Thoracic aorta (tissue), 2 donors: Measurements from ENCODE around the gene ZFAND3. TPM values are rescaled to one million over a fixed set of nuclear protein-coding genes. Genes with fewer than 3 reads are reported as not detected.

Experiments
- ATAC-seq: fragments of 150-250 bp; one replicate; pipeline ENCODE4 v1.8.0; 2017; ENCODE audit warnings: low read depth; ENCODE audit not compliant: insufficient number of reproducible peaks, low FRiP score
- DNase-seq: peaks from one replicate; pipeline ENCODE4 v3.0.0-alpha.2; 2020; ENCODE audit warnings: low spot score
- H3K27ac ChIP-seq, 2 donors: fragments of 200-600 bp; sonication (generic); 1 replicate in 1 of 2; 2 replicates in 1 of 2; pipeline ENCODE4 v1.5.1; 2016; ENCODE audit warnings: mild to moderate bottlenecking in 2 of 2, moderate library complexity in 2 of 2
- H3K27me3 ChIP-seq: fragments of 200-600 bp; sonication (generic); replicated peaks from 2 replicates; pipeline ENCODE4 v1.6.0; 2016; ENCODE audit warnings: mild to moderate bottlenecking; ENCODE audit not compliant: insufficient read depth
- H3K36me3 ChIP-seq: fragments of 200-600 bp; sonication (generic); one replicate; pipeline ENCODE4 v1.5.1; 2016
- H3K4me1 ChIP-seq, 2 donors: fragments of 200-600 bp; sonication (generic); 1 replicate in 1 of 2; 2 replicates in 1 of 2; pipeline versions ENCODE4 v1.5.1 to v1.6.0; 2016; ENCODE audit warnings: low read depth in 2 of 2, mild to moderate bottlenecking in 1 of 2; ENCODE audit not compliant: control insufficient read depth in 1 of 2
- H3K4me3 ChIP-seq: fragments of 200-600 bp; sonication (generic); 2 replicates; pipeline ENCODE4 v1.5.1; 2016; ENCODE audit warnings: mild to moderate bottlenecking
- H3K9me3 ChIP-seq: fragments of 200-600 bp; sonication (generic); 2 replicates; pipeline ENCODE4 v1.5.1; 2016
- CTCF ChIP-seq: fragments of 200-600 bp; sonication (generic); IDR thresholded peaks from one replicate; pipeline ENCODE4 v1.5.1; 2019; ENCODE audit warnings: antibody characterized with exemption
- total RNA-seq, 2 donors: library from RNA; depleted of rRNA; stranded (reverse); fragments of >200 nt; gene quantifications; one replicate each; pipeline versions ENCODE4 v1.1.0 to v1.2.3, GENCODE V29; 2016

ZFAND3 gene
- total RNA-seq, 2 donors from 2014 or later: 45.4 to 56.2 TPM

DNA sequence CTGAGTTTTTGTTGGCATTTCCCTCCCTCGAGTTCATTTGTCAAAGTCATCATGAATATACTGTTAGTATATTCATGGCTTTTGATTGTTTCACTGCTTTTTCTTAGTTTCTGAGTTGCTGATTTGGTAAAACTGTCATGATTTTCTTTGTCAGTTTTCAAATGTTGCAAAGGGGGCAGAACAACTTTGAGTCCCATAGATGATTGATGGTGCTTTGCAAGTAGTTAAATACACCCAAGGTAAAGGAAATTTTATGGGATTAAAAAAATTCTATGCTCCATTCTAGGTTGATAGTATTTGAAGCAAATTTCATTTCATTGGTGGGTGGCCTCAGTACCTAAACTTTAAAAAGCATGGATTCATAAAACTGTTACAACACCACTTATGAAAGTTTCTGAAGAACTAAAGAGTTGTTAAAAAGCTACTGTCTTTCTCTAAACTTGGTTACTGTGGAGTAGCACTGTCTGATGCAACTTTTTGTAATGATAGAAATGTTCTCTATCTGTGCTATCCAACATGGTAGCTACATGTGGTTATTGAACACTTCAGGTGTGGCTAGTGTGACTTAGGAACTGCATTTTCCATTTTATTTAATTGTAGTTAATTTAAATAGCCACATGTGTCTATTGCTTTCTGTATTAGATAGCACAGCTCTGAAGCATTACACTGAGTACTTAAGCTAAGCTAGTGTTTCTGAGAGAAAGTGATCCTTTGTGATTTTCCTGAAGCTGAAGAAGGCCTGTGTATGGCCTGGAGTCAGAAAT, 153.6 kb downstream of the ZFAND3 start:
- peaks cover 3% of the 10 kb centered on the region for H3K9me3 ChIP-seq
- DNase-seq: no peak
- TF ChIP-seq CTCF: no peak
- H3K4me3 ChIP-seq: no peak overlapping the region
- no peaks in the 10 kb centered on the region for H3K36me3 ChIP-seq
- ATAC-seq: no peak
- no peak overlapping the region for H3K27ac ChIP-seq
- peaks cover 0 to 27% of the 10 kb centered on the region in 2 donors for H3K4me1 ChIP-seq
- H3K27me3 ChIP-seq: no peaks in the 10 kb centered on the region

DNA sequence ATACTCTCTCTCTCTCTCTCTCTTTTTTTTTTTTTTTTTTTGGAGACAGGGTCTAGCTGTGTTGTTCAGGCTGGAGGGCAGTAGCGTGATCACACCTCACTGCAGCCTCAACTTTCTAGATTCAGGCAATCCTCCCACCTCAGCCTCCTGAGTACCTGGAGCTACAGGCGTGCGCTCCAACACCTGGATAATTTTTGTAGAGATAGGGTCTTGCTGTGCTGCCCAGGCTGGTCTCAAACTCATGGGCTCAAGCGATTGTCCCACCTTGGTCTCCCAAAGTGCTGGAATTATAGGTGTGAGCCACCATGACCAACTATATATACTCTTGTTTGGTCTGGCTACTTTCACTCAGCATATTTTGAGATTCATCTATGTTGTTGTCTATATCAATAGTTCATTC, 154.9 kb downstream of the ZFAND3 start:
- Histone ChIP-seq H3K27ac (no peak overlapping the region), H3K36me3 (no peaks in the 10 kb centered on the region), H3K27me3 (no peaks in the 10 kb centered on the region), H3K4me1 (peaks cover 0 to 31% of the 10 kb centered on the region in 2 donors), H3K9me3 (peaks cover 3% of the 10 kb centered on the region), H3K4me3 (no peak overlapping the region)
- no peak for TF ChIP-seq CTCF
- ATAC-seq (no peak), DNase-seq (no peak)

GRCh38 chr6:37974943-37975342, 155.4 kb downstream of the ZFAND3 start:
- H3K4me3 ChIP-seq: no peak overlapping the region
- no peaks in the 10 kb centered on the region for H3K27me3 ChIP-seq
- DNase-seq (no peak), ATAC-seq (no peak)
- H3K4me1 ChIP-seq: peaks cover 0 to 37% of the 10 kb centered on the region in 2 donors
- H3K36me3 ChIP-seq: no peaks in the 10 kb centered on the region
- no peak overlapping the region for H3K27ac ChIP-seq
- no peak for TF ChIP-seq CTCF
- H3K9me3 ChIP-seq: peaks cover 3% of the 10 kb centered on the region

- Histone ChIP-seq H3K4me3 (no peak overlapping the region), H3K27ac (no peak overlapping the region), H3K9me3 (peaks cover 3% of the 10 kb centered on the region), H3K27me3 (no peaks in the 10 kb centered on the region), H3K4me1 (peaks cover 0 to 27% of the 10 kb centered on the region in 2 donors), H3K36me3 (no peaks in the 10 kb centered on the region)
- TF ChIP-seq CTCF: no peak
- DNase-seq (no peak), ATAC-seq (no peak)
These were observed 158.2 kb downstream of the ZFAND3 start for GRCh38 chr6:37977715-37978114.

GRCh38 chr6:37979392-37980221, 160.1 kb downstream of the ZFAND3 start:
- Histone ChIP-seq H3K4me1 (peaks cover 0 to 15% of the 10 kb centered on the region in 2 donors), H3K9me3 (peaks cover 3% of the 10 kb centered on the region), H3K27ac (no peak overlapping the region), H3K36me3 (no peaks in the 10 kb centered on the region), H3K27me3 (no peaks in the 10 kb centered on the region), H3K4me3 (no peak overlapping the region)
- ATAC-seq: no peak
- TF ChIP-seq CTCF: no peak
- no peak for DNase-seq
